ENCODE data around the gene PI4KA. TPM values are rescaled to one million over a fixed set of nuclear protein-coding genes. Genes with fewer than 3 reads are reported as not detected.
A peak's percentile ranks its signal among the peaks of the same experiment; 100 is the strongest.

The PI4KA gene
- total RNA-seq, 1 experiment from 2014 or later: 54.3 TPM

DNA sequence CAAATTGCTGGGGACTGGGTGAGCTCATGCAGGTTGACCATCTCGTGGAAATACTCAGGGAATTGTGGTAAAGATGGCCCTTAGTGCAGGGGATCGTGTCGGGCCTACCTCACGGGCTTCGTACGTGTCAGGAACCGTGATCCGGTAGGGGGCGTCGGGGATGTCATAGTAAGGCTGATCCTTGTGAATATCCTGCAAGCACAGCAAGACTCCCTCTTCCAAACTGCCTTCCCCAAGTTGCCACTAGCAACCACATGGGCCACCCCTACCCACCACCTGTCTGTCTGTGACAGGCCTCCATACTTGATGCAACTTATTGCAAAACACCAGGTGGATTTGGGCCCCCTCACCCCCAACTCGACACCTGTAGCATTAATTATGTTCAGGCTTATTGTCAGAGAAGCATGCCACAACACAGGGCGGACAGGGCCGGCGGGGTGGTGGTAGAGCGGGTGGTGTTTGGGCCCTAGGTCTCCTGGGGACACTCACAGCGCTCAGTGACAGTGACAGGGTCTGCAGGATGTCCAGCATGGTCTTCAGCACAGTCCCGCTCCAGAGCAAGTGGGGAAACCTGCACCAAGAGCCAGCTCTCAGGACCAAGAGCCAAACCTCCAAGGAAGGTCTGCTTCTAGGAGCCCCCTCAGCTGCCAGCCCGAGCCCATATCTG, 107.3 kb downstream of the PI4KA start:
- CTCF ChIA-PET: no interaction called here
- Histone ChIP-seq H3K27ac (ENCODE audit: low read length) (no peak overlapping the region), H3K4me3 (ENCODE audit: low read depth in 2 of 2, low read length in 2 of 2) (no peak overlapping the region), H3K36me3 (ENCODE audit: control insufficient read depth, insufficient read depth, low read length) (no peaks in the 10 kb centered on the region), H3K4me1 (ENCODE audit: control insufficient read depth, insufficient read depth, low read length) (no peaks in the 10 kb centered on the region), H3K9me3 (ENCODE audit: control insufficient read depth, insufficient read depth, low read depth, low read length) (no peaks in the 10 kb centered on the region), H3K27me3 (ENCODE audit: control insufficient read depth, insufficient read depth, low read length) (no peaks in the 10 kb centered on the region)
- ATAC-seq (no peak), DNase-seq (ENCODE audit: low read depth, low spot score) (no peak)
- POLR2A ChIA-PET: no interaction called here
- in situ Hi-C loops (cut with HindIII; ENCODE audit: low pct_unique_long_range_greater_than_20kb, low sequenced_read_pairs): no loop called here
- no TSS peak for BruUV-seq (replicated peaks)
- TF ChIP-seq POLR2AphosphoS5 (IDR thresholded peaks at IDR 0.05; ENCODE audit: low read depth, low read length) (no peak), SIN3A (IDR thresholded peaks at IDR 0.05; ENCODE audit: borderline replicate concordance, insufficient read depth, low read depth, low read length) (no peak), TCF7L2 (IDR thresholded peaks at IDR 0.05; ENCODE audit: low read depth, low read length) (no peak)
- TF ChIP-seq, protein P1, sequence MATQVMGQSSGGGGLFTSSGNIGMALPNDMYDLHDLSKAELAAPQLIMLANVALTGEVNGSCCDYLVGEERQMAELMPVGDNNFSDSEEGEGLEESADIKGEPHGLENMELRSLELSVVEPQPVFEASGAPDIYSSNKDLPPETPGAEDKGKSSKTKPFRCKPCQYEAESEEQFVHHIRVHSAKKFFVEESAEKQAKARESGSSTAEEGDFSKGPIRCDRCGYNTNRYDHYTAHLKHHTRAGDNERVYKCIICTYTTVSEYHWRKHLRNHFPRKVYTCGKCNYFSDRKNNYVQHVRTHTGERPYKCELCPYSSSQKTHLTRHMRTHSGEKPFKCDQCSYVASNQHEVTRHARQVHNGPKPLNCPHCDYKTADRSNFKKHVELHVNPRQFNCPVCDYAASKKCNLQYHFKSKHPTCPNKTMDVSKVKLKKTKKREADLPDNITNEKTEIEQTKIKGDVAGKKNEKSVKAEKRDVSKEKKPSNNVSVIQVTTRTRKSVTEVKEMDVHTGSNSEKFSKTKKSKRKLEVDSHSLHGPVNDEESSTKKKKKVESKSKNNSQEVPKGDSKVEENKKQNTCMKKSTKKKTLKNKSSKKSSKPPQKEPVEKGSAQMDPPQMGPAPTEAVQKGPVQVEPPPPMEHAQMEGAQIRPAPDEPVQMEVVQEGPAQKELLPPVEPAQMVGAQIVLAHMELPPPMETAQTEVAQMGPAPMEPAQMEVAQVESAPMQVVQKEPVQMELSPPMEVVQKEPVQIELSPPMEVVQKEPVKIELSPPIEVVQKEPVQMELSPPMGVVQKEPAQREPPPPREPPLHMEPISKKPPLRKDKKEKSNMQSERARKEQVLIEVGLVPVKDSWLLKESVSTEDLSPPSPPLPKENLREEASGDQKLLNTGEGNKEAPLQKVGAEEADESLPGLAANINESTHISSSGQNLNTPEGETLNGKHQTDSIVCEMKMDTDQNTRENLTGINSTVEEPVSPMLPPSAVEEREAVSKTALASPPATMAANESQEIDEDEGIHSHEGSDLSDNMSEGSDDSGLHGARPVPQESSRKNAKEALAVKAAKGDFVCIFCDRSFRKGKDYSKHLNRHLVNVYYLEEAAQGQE (IDR thresholded peaks at IDR 0.05; ENCODE audit: insufficient read depth in 1 of 2, low read depth in 2 of 2, low read length in 1 of 2): no peak
- TF ChIP-seq, protein P2, sequence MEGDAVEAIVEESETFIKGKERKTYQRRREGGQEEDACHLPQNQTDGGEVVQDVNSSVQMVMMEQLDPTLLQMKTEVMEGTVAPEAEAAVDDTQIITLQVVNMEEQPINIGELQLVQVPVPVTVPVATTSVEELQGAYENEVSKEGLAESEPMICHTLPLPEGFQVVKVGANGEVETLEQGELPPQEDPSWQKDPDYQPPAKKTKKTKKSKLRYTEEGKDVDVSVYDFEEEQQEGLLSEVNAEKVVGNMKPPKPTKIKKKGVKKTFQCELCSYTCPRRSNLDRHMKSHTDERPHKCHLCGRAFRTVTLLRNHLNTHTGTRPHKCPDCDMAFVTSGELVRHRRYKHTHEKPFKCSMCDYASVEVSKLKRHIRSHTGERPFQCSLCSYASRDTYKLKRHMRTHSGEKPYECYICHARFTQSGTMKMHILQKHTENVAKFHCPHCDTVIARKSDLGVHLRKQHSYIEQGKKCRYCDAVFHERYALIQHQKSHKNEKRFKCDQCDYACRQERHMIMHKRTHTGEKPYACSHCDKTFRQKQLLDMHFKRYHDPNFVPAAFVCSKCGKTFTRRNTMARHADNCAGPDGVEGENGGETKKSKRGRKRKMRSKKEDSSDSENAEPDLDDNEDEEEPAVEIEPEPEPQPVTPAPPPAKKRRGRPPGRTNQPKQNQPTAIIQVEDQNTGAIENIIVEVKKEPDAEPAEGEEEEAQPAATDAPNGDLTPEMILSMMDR (IDR thresholded peaks at IDR 0.05): no peak
- intact Hi-C loops (cut with micrococcal nuclease; ENCODE audit: unreplicated experiment): no loop called here

DNA sequence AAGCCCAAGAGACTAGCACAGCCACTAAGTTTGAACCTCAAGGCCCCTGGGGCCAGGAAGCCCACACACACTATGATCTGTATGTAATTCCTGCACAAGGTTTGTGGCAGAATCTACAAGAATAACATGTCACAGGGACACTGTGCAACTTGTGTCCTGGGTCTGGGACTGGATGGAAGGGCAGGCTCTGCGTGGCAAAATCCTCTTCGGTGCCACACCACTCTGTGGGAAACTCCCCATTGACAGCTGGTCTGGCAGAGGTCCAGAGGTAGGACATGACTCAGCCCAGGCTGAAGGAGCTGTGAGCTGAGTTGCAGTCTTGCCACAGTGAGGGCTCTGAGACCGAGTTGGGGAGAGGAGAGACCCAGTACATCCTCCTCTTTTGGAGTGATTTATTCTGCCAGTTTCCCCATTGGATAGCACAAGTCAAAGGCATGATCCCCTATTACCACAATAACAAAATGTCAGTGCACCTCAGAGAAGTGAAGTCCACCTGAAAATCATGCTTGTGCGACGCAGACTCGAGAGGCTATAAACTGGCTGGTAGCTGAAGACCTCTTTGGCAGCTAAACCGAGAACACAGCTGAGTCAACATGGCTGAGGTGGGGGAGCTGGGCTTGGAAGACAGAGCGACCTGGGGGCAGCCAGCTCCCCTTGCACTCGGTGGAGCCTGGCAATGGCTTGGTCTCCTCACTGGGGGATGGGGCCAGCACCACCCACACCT, 108.0 kb downstream of the PI4KA start:
- H3K27ac ChIP-seq (ENCODE audit: low read length): no peak overlapping the region
- peak; percentile 74 for ATAC-seq

More for the DNA sequence above, 108.0 kb downstream of the PI4KA start:
- no peaks in the 10 kb centered on the region for H3K36me3 ChIP-seq (ENCODE audit: control insufficient read depth, insufficient read depth, low read length)
- no peaks in the 10 kb centered on the region for H3K27me3 ChIP-seq (ENCODE audit: control insufficient read depth, insufficient read depth, low read length)
- DNase-seq (ENCODE audit: low read depth, low spot score): no peak
- POLR2A ChIA-PET: no interaction called here
- intact Hi-C loops (cut with micrococcal nuclease; ENCODE audit: unreplicated experiment): no loop called here
- no peaks in the 10 kb centered on the region for H3K9me3 ChIP-seq (ENCODE audit: control insufficient read depth, insufficient read depth, low read depth, low read length)
- in situ Hi-C loops (cut with HindIII; ENCODE audit: low pct_unique_long_range_greater_than_20kb, low sequenced_read_pairs): no loop called here
- no peaks in the 10 kb centered on the region for H3K4me1 ChIP-seq (ENCODE audit: control insufficient read depth, insufficient read depth, low read length)
- CTCF ChIA-PET: no interaction called here
- no peak overlapping the region for H3K4me3 ChIP-seq (ENCODE audit: low read depth in 2 of 2, low read length in 2 of 2)
- no TSS peak for BruUV-seq (replicated peaks)
- TF ChIP-seq, protein P1 (IDR thresholded peaks at IDR 0.05; ENCODE audit: insufficient read depth in 1 of 2, low read depth in 2 of 2, low read length in 1 of 2): no peak
- TF ChIP-seq TCF7L2 (IDR thresholded peaks at IDR 0.05; ENCODE audit: low read depth, low read length): no peak
- TF ChIP-seq, protein P2 (IDR thresholded peaks at IDR 0.05): no peak
- no peak for TF ChIP-seq POLR2AphosphoS5 (IDR thresholded peaks at IDR 0.05; ENCODE audit: low read depth, low read length)
- TF ChIP-seq SIN3A (IDR thresholded peaks at IDR 0.05; ENCODE audit: borderline replicate concordance, insufficient read depth, low read depth, low read length): no peak
